GM12878 (cell line): ENCODE data around the gene PCNX1. TPM values are rescaled to one million over a fixed set of nuclear protein-coding genes. Genes with fewer than 3 reads are reported as not detected.
A peak's percentile ranks its signal among the peaks of the same experiment; 100 is the strongest.

ENCODE experiments used
- ATAC-seq: fragments of 200-7000 bp; cut with Tn5 transposase; 3 replicates; pipeline ENCODE4 v1.9.1; 2020; ENCODE audit warnings: mild to moderate bottlenecking, moderate library complexity
- Bru-seq: library from RNA; stranded (reverse); fragments of 400-500 nt; gene quantifications from one replicate; lab custom pipeline; 2021; lab: Mats Ljungman, UMichigan
- BruChase-seq, 2 experiments: library from RNA; stranded (reverse); fragments of 400-500 nt; gene quantifications; one replicate each; lab custom pipeline; 2021; lab: Mats Ljungman, UMichigan
- BruUV-seq: library from RNA; stranded (reverse); fragments of 400-500 nt; replicated peaks from 2 replicates; lab custom pipeline; 2021; lab: Mats Ljungman, UMichigan
- CTCF ChIA-PET: fragments of 300-600 bp; sonication (Branson Sonifier 250); formaldehyde crosslinking; extraction: SDS; loops from one replicate; lab custom pipeline; 2021; ENCODE audit warnings: inconsistent platforms; lab: Yijun Ruan, JAX
- POLR2A ChIA-PET: fragments of 350-600 bp; formaldehyde crosslinking; extraction: SDS; loops from one replicate; lab custom pipeline; 2021; ENCODE audit warnings: inconsistent platforms; lab: Charles Lee
- RAD21 ChIA-PET: fragments of 300-600 bp; sonication (Branson Sonifier 250); formaldehyde crosslinking; loops from one replicate; lab custom pipeline; 2023; ENCODE audit warnings: antibody characterized with exemption; ENCODE audit not compliant: unreplicated experiment; lab: Charles Lee
- SMC1A ChIA-PET: fragments of 300-600 bp; sonication (Branson Sonifier 250); formaldehyde crosslinking; loops from one replicate; lab custom pipeline; 2023; ENCODE audit not compliant: unreplicated experiment, uncharacterized antibody; lab: Charles Lee
- DNase-seq: peaks from one replicate; pipeline ENCODE4 v3.0.0-alpha.2; 2011; ENCODE audit warnings: low read depth, low spot score
- FAIRE-seq: peaks from 3 replicates; lab custom pipeline; 2011; peaks lifted over from hg19 to GRCh38; lab: Jason Lieb, UNC
- H2AFZ ChIP-seq: 2 replicates; pipeline ENCODE4 v1.6.0; 2011; ENCODE audit warnings: low read depth, low read length, control low read depth; ENCODE audit not compliant: control insufficient read depth
- H3K27ac ChIP-seq: 2 replicates; pipeline ENCODE4 v1.5.1; 2011; ENCODE audit warnings: control low read depth; ENCODE audit not compliant: control insufficient read depth, insufficient read depth
- H3K27me3 ChIP-seq, 2 experiments: replicated peaks in 1 of 2; 2 replicates each; pipeline versions ENCODE4 v1.6.0 to v1.6.1; 2011; ENCODE audit warnings: low read length in 1 of 2; ENCODE audit not compliant: control insufficient read depth in 2 of 2, insufficient read depth in 2 of 2
- H3K36me3 ChIP-seq, 2 experiments: 2 replicates each; pipeline ENCODE4 v1.5.1; 2011; ENCODE audit warnings: low read length in 1 of 2; ENCODE audit not compliant: control insufficient read depth in 2 of 2, insufficient read depth in 2 of 2
- H3K4me1 ChIP-seq: 2 replicates; pipeline ENCODE4 v1.6.1; 2011; ENCODE audit warnings: mild to moderate bottlenecking, low read length, moderate library complexity, mixed read lengths; ENCODE audit not compliant: control insufficient read depth, insufficient read depth
- H3K4me2 ChIP-seq: 2 replicates; pipeline ENCODE4 v1.6.0; 2011; ENCODE audit warnings: control low read depth; ENCODE audit not compliant: control insufficient read depth, insufficient read depth
- H3K4me3 ChIP-seq: fragments of 200-600 bp; sonication (generic); 2 replicates; pipeline ENCODE4 v1.5.1; 2016
- H3K79me2 ChIP-seq: 2 replicates; pipeline ENCODE4 v1.6.0; 2011; ENCODE audit warnings: low read length; ENCODE audit not compliant: control insufficient read depth, insufficient read depth
- H3K9ac ChIP-seq: 2 replicates; pipeline ENCODE4 v1.8.0; 2011; ENCODE audit warnings: low read length, control low read depth, mixed read lengths; ENCODE audit not compliant: control insufficient read depth, insufficient read depth
- H3K9me3 ChIP-seq: replicated peaks from 3 replicates; pipeline ENCODE4 v1.5.1; 2011; ENCODE audit warnings: mild to moderate bottlenecking, low read length; ENCODE audit not compliant: control insufficient read depth, insufficient read depth
- H4K20me1 ChIP-seq: 2 replicates; pipeline ENCODE4 v1.6.0; 2011; ENCODE audit not compliant: control insufficient read depth, insufficient read depth
- BACH1 ChIP-seq: fragments of 450-650 bp; IDR thresholded peaks from 2 replicates; pipeline ENCODE4 v1.6.1; 2017; ENCODE audit warnings: mild to moderate bottlenecking, borderline replicate concordance
- DPF2 ChIP-seq: fragments of 450-650 bp; IDR thresholded peaks from 2 replicates; pipeline ENCODE4 v1.6.1; 2017; ENCODE audit warnings: mild to moderate bottlenecking
- MYC ChIP-seq: IDR thresholded peaks from 2 replicates; pipeline ENCODE4 v1.6.1; 2011; ENCODE audit warnings: mild to moderate bottlenecking, low read length, moderate library complexity, inconsistent platforms; ENCODE audit not compliant: insufficient read depth, insufficient replicate concordance, insufficient read length, severe bottlenecking
- NFIC ChIP-seq: IDR thresholded peaks from 2 replicates; pipeline ENCODE4 v1.6.1; 2012; ENCODE audit warnings: low read depth, mild to moderate bottlenecking, inconsistent platforms, low read length, moderate library complexity
- NR2C2 ChIP-seq: IDR thresholded peaks from 2 replicates; pipeline ENCODE4 v1.6.1; 2011; ENCODE audit warnings: borderline replicate concordance, low read depth; ENCODE audit not compliant: control insufficient read depth, insufficient read length
- PML ChIP-seq: IDR thresholded peaks from 2 replicates; pipeline ENCODE4 v1.6.1; 2012; ENCODE audit warnings: low read length, inconsistent platforms
- RB1 ChIP-seq: fragments of 450-650 bp; formaldehyde crosslinking; IDR thresholded peaks from 2 replicates; pipeline ENCODE4 v1.6.1; 2017; ENCODE audit warnings: mild to moderate bottlenecking, borderline replicate concordance
- RBBP5 ChIP-seq: fragments of 200-600 bp; sonication (generic); conservative IDR thresholded peaks from 2 replicates; pipeline ENCODE4 v1.6.1; 2016
- SIX5 ChIP-seq: IDR thresholded peaks from 2 replicates; pipeline ENCODE4 v1.6.1; 2011; ENCODE audit warnings: mild to moderate bottlenecking, low read depth, low read length, moderate library complexity; ENCODE audit not compliant: severe bottlenecking
- SMARCA5 ChIP-seq: fragments of 450-650 bp; IDR thresholded peaks from 2 replicates; pipeline ENCODE4 v1.6.1; 2017; ENCODE audit warnings: mild to moderate bottlenecking
- SMC3 ChIP-seq: IDR thresholded peaks from 2 replicates; pipeline ENCODE4 v1.6.1; 2011; ENCODE audit warnings: low read length, improper control_type of control experiment, borderline replicate concordance
- TBL1XR1 ChIP-seq: IDR thresholded peaks from 2 replicates; pipeline ENCODE4 v1.6.1; 2012; ENCODE audit warnings: low read depth, low read length, improper control_type of control experiment
- YY1 ChIP-seq: IDR thresholded peaks from 2 replicates; pipeline ENCODE4 v1.6.1; 2011; ENCODE audit warnings: low read depth, mild to moderate bottlenecking, low read length
- ZNF24 ChIP-seq: fragments of 450-650 bp; IDR thresholded peaks from 2 replicates; pipeline ENCODE4 v1.6.1; 2017; ENCODE audit warnings: antibody characterized with exemption, mild to moderate bottlenecking
- ZNF384 ChIP-seq: IDR thresholded peaks from 2 replicates; pipeline ENCODE4 v1.6.1; 2012; ENCODE audit warnings: low read depth, mild to moderate bottlenecking, low read length, improper control_type of control experiment, borderline replicate concordance
- ZSCAN29 ChIP-seq: fragments of 450-650 bp; IDR thresholded peaks from 2 replicates; pipeline ENCODE4 v1.6.1; 2017; ENCODE audit warnings: mild to moderate bottlenecking, moderate library complexity
- WGBS: methylation state at CpG from one replicate; pipeline ENCODE4 v1.1.6; 2016; ENCODE audit warnings: low lambda C conversion rate; ENCODE audit not compliant: insufficient replicate concordance, insufficient coverage; ENCODE audit errors: missing lambda C conversion rate; 5-methylcytosine and 5-hydroxymethylcytosine counted together
- in situ Hi-C: fragments of 300-500 bp; cut with MboI; formaldehyde crosslinking; loops from 9 replicates; pipeline ENCODE4 v1.14.3; 2018; ENCODE audit warnings: mixed read lengths
- intact Hi-C: fragments of 100-400 bp; cut with micrococcal nuclease; formaldehyde crosslinking; loops from one replicate; pipeline ENCODE4 v1.14.2; 2022; ENCODE audit not compliant: unreplicated experiment
- long read RNA-seq, 2 experiments: library from polyadenylated mRNA; unstranded; transcript quantifications; one replicate each; pipeline ENCODE4 v2.0.0, GENCODE V29; 2019 to 2020
- polyA minus RNA-seq, 3 experiments: library from RNA; depleted of rRNA, polyadenylated mRNA; stranded (reverse); fragments of >200 nt; gene quantifications; 2 replicates each; pipeline ENCODE4 v1.2.3, GENCODE V29; 2011
- polyA plus RNA-seq, 11 experiments: library from polyadenylated mRNA; depleted of rRNA in 4 of 11; unstranded in 6 of 11; stranded (reverse) in 5 of 11; fragments of >200 nt; fragmentation: Nextera tagmentation in 4 of 11; fragmentation: Illumina TruSeq in 1 of 11; extraction: Ambion mirVana in 4 of 11; extraction: Trizol in 1 of 11; gene quantifications; 1 replicate in 1 of 11; 2 replicates in 10 of 11; pipeline versions ENCODE4 v1.2.1 to v1.2.3, GENCODE V29; 2011 to 2016; ENCODE audit warnings: inconsistent platforms in 2 of 11, missing spikeins in 2 of 11, low read depth in 1 of 11
- total RNA-seq, 4 experiments: library from RNA; depleted of rRNA in 3 of 4; stranded (reverse); fragments of >200 nt in 3 of 4; fragmentation: Illumina TruSeq in 1 of 4; extraction: Trizol in 1 of 4; gene quantifications; 2 replicates each; pipeline versions ENCODE4 v1.2.1 to v1.2.3, GENCODE V29; 2013 to 2021
- TF ChIP-seq, protein P1 (sequence below): IDR thresholded peaks from 2 replicates; pipeline ENCODE4 v1.6.1; 2011; ENCODE audit warnings: low read depth, mild to moderate bottlenecking, low read length, moderate library complexity, borderline replicate concordance; ENCODE audit errors: extremely low read depth
- TF ChIP-seq, protein P2 (sequence below): IDR thresholded peaks from 2 replicates; pipeline ENCODE4 v1.6.1; 2012; ENCODE audit warnings: low read depth, low read length, improper control_type of control experiment

PCNX1 gene
- total RNA-seq (2013; cell fraction: nucleolus; rRNA removed): 260 and 270 TPM in 2 replicates
- total RNA-seq (2014; rRNA removed): 40.4 and 46.5 TPM in 2 replicates
- total RNA-seq (2014; rRNA removed; fragmentation: Illumina TruSeq; extraction: Trizol): 44.3 and 47.1 TPM in 2 replicates
- total RNA-seq (2021): 34.3 and 40.3 TPM in 2 replicates
- 6.6 TPM for polyA plus RNA-seq (2011; ENCODE audit: low read depth)
- 53.9 and 54.8 TPM in 2 replicates for polyA plus RNA-seq (2011; rRNA removed)
- polyA plus RNA-seq (2011; cell fraction: cytosol; rRNA removed): 35.8 and 41.0 TPM in 2 replicates
- 70.6 and 74.4 TPM in 2 replicates for polyA plus RNA-seq (2011; cell fraction: nucleus; rRNA removed)
- polyA plus RNA-seq (2012): 9.6 and 11.2 TPM in 2 replicates
- polyA plus RNA-seq (2014; fragmentation: Illumina TruSeq; extraction: Trizol): 23.5 and 33.8 TPM in 2 replicates
- 1 to 10 TPM; 4.6 to 5.1 TPM for polyA plus RNA-seq (2014; fragmentation: Nextera tagmentation; extraction: Ambion mirVana)
- 16.3 and 17.5 TPM in 2 replicates for polyA plus RNA-seq (2014; rRNA removed)
- 1 to 10 TPM; 5.2 to 9.3 TPM for polyA plus RNA-seq (2016; fragmentation: Nextera tagmentation; extraction: Ambion mirVana)
- polyA minus RNA-seq (2011; rRNA and poly(A)+ RNA removed): 136 and 171 TPM in 2 replicates
- 46.5 and 51.5 TPM in 2 replicates for polyA minus RNA-seq (2011; cell fraction: cytosol; rRNA and poly(A)+ RNA removed)
- 103 and 146 TPM in 2 replicates for polyA minus RNA-seq (2011; cell fraction: nucleus; rRNA and poly(A)+ RNA removed)
- percentile 90 among the genes with signal in this experiment for Bru-seq, nascent RNA
- BruChase-seq, experiment 1, labeled RNA remaining after a 6-hour chase: percentile 85 among the genes with signal in this experiment
- percentile 90 among the genes with signal in this experiment for BruChase-seq, experiment 2, labeled RNA remaining after a 2-hour chase
- long read RNA-seq, experiment 1, partial matches to known transcripts: 1 of 1 reads
- long read RNA-seq, experiment 1, other reads (novel, unspliced or antisense): 0 of 1 reads
- long read RNA-seq, experiment 2, partial matches to known transcripts: 19 of 30 reads
- long read RNA-seq, experiment 2, other reads (novel, unspliced or antisense): 11 of 30 reads

DNA sequence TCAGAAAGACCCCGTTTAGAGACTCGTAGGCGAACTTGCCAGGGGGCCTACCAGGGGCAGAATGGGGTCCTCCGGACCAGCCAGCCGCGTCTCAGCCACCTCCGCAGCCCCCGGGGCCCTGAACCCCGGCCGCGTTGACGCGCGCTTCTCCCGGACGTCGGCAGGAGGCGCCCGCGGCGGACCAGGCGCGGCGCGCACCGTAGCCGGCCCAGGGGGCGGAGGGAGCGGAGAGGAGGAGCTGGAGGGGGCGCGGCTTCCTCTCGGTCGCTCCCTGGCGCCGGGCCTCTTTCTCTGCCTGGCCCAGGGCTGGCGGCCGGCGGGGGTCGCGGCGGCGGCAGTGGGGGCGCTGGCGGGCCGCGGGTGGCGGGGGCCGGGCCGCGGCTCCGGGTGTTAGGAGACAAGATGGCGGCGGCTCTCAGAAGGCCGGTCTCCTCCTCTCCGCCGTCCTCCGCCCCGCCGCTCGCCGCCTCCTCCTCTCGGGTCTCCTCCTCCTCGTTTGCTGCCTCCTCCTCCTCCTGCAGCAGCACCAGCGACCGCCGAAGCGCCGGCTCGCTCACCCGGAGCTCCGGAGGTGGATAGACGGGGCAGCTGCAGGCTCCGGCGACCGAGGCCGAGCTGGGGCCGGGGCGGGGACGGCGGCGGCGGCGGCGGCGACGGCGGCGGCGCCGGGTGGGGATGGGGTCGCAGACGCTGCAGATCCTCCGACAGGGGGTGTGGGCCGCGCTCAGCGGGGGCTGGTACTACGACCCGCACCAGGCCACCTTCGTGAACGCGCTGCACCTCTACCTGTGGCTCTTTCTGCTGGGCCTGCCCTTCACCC, at the start of gene PCNX1:
Gene PCNX1 (plus strand): TSS at position 284 of the 820 bp plus-strand sequence. CDS start 392 bp downstream, at position 676.
- intact Hi-C loops (loop anchor here (1.0 to 5.0 kb wide), 5 partner anchors 25 to 91 kb away; no protein-coding TSS in a partner anchor), in situ Hi-C loops (no loop called here)
- FAIRE-seq (no peak), ATAC-seq (peak; percentile 75), DNase-seq (no peak)
- WGBS: under 1% methylated on average over 75 of the region's 101 CpGs
- H3K36me3 ChIP-seq: no peaks in the 10 kb centered on the region
- H3K27me3 ChIP-seq: no peaks in the 10 kb centered on the region
- H4K20me1 ChIP-seq: peaks cover 3% of the 10 kb centered on the region; the same call in 1 of the 2 replicates
- H3K27ac ChIP-seq: peak within 1 kb of the TSS; percentile 87
- ChIA-PET SMC1A (interaction anchor here (0.7 to 5.2 kb wide), 22 partner anchors 8 to 306 kb away, joined by 3 to 61 read pairs (median 4); no protein-coding TSS in a partner anchor), POLR2A (interaction anchor here (0.6 to 3.4 kb wide), 12 partner anchors 10 to 270 kb away, joined by 3 to 9 read pairs (median 4); no protein-coding TSS in a partner anchor), RAD21 (interaction anchor here (0.9 to 4.3 kb wide), 21 partner anchors 11 to 1176 kb away, joined by 3 to 41 read pairs (median 5); partner anchors contain the start of genes MAP3K9 and TTC9), CTCF (interaction anchor here (0.9 to 7.4 kb wide), 24 partner anchors 8 to 243 kb away, joined by 3 to 110 read pairs (median 8); partner anchors contain the start of gene MAP3K9)
- H3K4me3 ChIP-seq: peak within 1 kb of the TSS; percentile 91
- H3K79me2 ChIP-seq: peaks cover 50% of the 10 kb centered on the region
- H3K4me2 ChIP-seq: peak within 1 kb of the TSS; percentile 77
- peak within 1 kb of the TSS; percentile 95 for H2AFZ ChIP-seq
- no peaks in the 10 kb centered on the region for H3K9me3 ChIP-seq
- no TSS peak for BruUV-seq
- 0 out of 2 replicates have a peak, but pooled peaks cover 5% of the 10 kb centered on the region for H3K4me1 ChIP-seq
- H3K9ac ChIP-seq: peak within 1 kb of the TSS; percentile 86
- TF ChIP-seq, protein P1, sequence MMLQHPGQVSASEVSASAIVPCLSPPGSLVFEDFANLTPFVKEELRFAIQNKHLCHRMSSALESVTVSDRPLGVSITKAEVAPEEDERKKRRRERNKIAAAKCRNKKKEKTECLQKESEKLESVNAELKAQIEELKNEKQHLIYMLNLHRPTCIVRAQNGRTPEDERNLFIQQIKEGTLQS: no peak
- TF ChIP-seq SMARCA5: peak; percentile 97
- no peak for TF ChIP-seq PML
- no peak for TF ChIP-seq ZNF384
- TF ChIP-seq SIX5: no peak
- TF ChIP-seq ZSCAN29: 0 out of 2 replicates have a peak, but pooled peaks have one; percentile 13
- peak; percentile 49; the same call in 1 of the 2 replicates for TF ChIP-seq SMC3
- TF ChIP-seq DPF2: peak; percentile 54; the same call in 1 of the 2 replicates
- TF ChIP-seq TBL1XR1: no peak
- TF ChIP-seq RB1: peak; percentile 88; the same call in 1 of the 2 replicates
- no peak for TF ChIP-seq NR2C2
- no peak for TF ChIP-seq NFIC
- no peak for TF ChIP-seq MYC
- TF ChIP-seq BACH1: peak; percentile 62; the same call in 1 of the 2 replicates
- peak; percentile 94 for TF ChIP-seq YY1
- TF ChIP-seq, protein P2, sequence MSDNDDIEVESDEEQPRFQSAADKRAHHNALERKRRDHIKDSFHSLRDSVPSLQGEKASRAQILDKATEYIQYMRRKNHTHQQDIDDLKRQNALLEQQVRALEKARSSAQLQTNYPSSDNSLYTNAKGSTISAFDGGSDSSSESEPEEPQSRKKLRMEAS: no peak
- no peak for TF ChIP-seq RBBP5
- TF ChIP-seq ZNF24: 0 out of 2 replicates have a peak, but pooled peaks have one; percentile 31
